Coronary artery (tissue), 2 donors: ENCODE results near the gene FOXN3.

Experiments
- DNase-seq: peaks from one replicate; pipeline ENCODE4 v3.0.0-alpha.2; 2017; ENCODE audit warnings: low spot score
- H3K27ac ChIP-seq, 2 donors: fragments of 200-600 bp; sonication (generic); one replicate each; pipeline ENCODE4 v1.5.1; 2016 to 2019
- H3K4me3 ChIP-seq: fragments of 200-600 bp; sonication (generic); 2 replicates; pipeline ENCODE4 v1.5.1; 2016; ENCODE audit warnings: mild to moderate bottlenecking, moderate library complexity
- TF ChIP-seq, protein P1 (sequence below): fragments of 200-600 bp; sonication (generic); IDR thresholded peaks from one replicate; pipeline ENCODE4 v1.5.1; 2019; ENCODE audit warnings: antibody characterized with exemption

Gene FOXN3

GRCh38 chr14:89454996-89455395 lies 38.0 kb upstream of the FOXN3 start:
- no peak overlapping the region for H3K27ac ChIP-seq

DNA sequence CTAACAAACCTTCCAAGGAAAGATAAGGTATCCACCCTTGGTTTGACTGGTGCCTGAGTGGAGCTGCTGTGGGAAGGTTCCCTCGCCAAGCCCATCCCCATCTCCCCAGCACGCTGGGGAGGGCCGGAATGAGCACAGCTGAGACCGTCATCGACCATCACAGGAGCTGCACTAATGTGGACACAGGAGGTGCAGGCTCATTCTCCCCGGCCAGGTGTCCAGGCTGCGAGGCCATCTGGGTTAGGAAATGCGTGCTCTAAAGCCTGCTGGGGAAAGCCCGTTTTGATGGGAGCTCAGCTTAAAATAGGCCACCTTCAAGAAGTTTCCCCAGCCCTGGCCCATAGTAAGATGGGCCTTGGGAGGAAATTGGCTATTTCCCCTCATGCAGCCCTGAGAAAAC lies 35.2 kb upstream of the FOXN3 start:
- DNase-seq, result no peak
- TF ChIP-seq, protein P1, sequence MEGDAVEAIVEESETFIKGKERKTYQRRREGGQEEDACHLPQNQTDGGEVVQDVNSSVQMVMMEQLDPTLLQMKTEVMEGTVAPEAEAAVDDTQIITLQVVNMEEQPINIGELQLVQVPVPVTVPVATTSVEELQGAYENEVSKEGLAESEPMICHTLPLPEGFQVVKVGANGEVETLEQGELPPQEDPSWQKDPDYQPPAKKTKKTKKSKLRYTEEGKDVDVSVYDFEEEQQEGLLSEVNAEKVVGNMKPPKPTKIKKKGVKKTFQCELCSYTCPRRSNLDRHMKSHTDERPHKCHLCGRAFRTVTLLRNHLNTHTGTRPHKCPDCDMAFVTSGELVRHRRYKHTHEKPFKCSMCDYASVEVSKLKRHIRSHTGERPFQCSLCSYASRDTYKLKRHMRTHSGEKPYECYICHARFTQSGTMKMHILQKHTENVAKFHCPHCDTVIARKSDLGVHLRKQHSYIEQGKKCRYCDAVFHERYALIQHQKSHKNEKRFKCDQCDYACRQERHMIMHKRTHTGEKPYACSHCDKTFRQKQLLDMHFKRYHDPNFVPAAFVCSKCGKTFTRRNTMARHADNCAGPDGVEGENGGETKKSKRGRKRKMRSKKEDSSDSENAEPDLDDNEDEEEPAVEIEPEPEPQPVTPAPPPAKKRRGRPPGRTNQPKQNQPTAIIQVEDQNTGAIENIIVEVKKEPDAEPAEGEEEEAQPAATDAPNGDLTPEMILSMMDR, result no peak
- no peak overlapping the region for H3K27ac ChIP-seq
- H3K4me3 ChIP-seq, result no peak overlapping the region

More at GRCh38 chr14:89454996-89455395, 38.0 kb upstream of the FOXN3 start:
- TF ChIP-seq, protein P1, result no peak
- H3K4me3 ChIP-seq, result no peak overlapping the region
- DNase-seq, result no peak

DNA sequence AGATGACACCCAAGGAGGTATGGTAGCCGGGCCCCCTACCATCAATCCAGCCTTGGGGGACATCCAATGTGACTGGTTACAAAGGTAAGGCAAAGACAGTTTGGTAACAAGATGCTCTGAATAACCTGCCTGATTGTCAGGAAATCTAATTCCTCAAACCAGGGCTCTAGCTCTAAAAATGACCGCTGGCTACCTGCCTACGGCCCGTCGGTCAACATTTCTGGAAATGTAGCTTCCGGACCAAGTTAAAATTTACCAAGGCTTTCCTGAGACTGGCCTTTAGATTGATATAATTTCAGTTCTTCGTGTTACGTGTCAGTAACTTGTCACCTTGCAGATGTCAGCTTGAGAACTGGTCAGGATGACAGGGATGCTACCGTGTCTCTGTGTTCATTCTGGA lies 34.2 kb upstream of the FOXN3 start:
- Histone ChIP-seq H3K27ac (no peak overlapping the region), H3K4me3 (no peak overlapping the region)
- no peak for DNase-seq
- TF ChIP-seq, protein P1, result no peak

DNA sequence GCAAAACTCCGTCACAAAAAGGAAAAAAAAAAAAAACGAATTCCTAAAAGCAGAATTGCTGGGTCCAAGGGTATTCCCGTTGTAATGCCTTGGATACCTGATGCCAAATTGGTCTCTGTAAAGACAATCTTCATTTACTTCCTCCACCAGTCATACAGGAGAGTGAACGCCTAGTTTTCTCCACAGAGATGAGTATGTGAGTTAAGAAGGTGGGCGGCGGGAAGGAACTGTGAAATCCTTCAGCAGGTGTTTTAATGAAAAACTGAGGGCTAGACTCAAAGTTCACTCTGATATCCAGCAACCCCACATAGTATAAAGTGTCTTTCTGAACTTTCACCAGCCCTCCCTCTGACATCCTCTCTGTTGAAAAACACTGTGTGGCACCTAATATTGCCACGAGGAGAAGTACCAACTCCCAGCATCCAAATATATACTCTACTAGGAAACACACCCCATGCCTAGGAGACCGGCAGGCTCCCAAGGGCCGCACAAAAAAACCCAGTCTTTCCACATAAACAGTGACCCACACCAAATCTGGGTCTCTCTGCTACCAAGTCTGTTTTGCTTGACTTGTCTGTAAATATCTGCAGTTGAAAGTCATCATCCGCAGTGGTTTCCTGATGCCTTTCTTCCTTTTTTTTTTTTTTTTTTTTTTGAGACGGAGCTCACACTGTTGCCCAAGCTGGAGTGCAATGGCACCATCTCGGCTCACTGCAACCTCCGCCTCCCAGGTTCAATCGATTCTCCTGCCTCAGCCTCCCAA lies 30.3 kb upstream of the FOXN3 start:
- TF ChIP-seq, protein P1, result no peak
- H3K27ac ChIP-seq, result no peak overlapping the region
- no peak overlapping the region for H3K4me3 ChIP-seq
- no peak for DNase-seq

- H3K4me3 ChIP-seq, result no peak overlapping the region
- TF ChIP-seq, protein P1, result no peak
- no peak for DNase-seq
- no peak overlapping the region for H3K27ac ChIP-seq
Measured at GRCh38 chr14:89445273-89445973, 28.4 kb upstream of the FOXN3 start.

DNA sequence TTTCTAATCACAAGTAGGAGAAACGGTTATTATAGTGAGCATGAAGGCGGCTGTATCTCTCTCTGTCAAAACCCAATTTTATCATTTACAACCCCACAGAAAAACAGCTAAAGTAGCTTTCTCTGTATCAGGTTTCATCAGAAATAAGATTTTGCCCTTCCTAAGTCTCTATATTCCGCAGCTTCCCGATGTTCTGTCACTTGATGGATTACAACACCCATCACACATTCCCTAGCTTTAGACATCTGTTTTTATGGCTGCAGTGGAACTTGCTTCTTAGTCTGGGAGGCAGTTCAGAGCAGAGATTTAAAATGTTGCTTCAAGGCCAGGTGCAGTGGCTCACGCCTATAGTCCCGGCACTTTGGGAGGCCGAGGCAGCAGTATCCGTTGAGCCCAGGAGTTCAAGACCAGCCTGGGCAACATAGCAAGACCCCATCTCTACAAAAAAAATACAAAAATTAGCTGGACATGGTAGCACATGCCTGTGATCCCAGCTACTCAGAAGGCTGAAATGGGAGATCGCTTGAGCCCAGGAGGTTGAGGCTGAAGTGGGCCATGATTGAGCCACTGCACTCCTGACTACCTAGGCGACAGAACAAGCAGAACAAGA lies 27.6 kb upstream of the FOXN3 start:
- TF ChIP-seq, protein P1, result no peak
- no peak overlapping the region for H3K27ac ChIP-seq
- no peak overlapping the region for H3K4me3 ChIP-seq
- DNase-seq, result no peak
